ENCODE measurements around the gene SBF1. TPM values are rescaled to one million over a fixed set of nuclear protein-coding genes. Genes with fewer than 3 reads are reported as not detected.
"Not testable (repeated sequence)": the region's sequence is repeated elsewhere in the genome, so short reads cannot be mapped to it uniquely, and the experiment has no call there.

SBF1 gene
- total RNA-seq, 4 donors from 2014 or later, result 56.1 to 121 (median 86.9) TPM

DNA sequence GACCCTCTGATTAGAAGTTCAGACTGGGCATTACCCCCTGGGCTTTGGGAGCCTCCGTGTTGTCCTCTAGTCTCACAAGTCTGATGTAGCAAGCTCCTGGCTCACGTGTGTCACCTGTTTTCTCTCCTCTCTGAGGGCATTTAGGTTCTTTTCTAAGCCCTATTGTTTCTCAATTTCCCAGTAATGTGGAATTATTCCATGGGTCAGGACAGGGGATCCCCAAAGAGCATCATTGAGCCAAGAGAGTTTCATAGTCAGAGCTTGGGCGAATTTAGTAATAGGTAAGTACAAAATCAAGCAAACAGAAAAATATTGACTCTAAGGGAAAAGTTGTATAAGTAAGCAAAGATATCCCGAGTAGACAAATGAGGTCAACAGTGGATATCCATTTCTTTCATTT is 74.4 kb downstream of the SBF1 start:
- H3K27me3 ChIP-seq, result no peaks in the 10 kb centered on the region
- H3K4me3 ChIP-seq, result no peak overlapping the region
- DNase-seq (ENCODE audit: extremely low spot score), result no peak
- peaks cover 0 to 25% (median 20%) of the 10 kb centered on the region in 4 donors for H3K36me3 ChIP-seq
- WGBS, result 92% methylated on average over 4 of the region's 4 CpGs
- H3K27ac ChIP-seq (replicated peaks in 1 of 4), result peak overlapping the region; percentile 40 to 65 (median 52)
- intact Hi-C loops (cut with DNase I), result no loop called here
- H3K4me1 ChIP-seq, result peaks cover 18 to 34% (median 30%) of the 10 kb centered on the region in 4 donors
- no peaks in the 10 kb centered on the region for H3K9me3 ChIP-seq
- TF ChIP-seq EP300 (IDR thresholded peaks at IDR 0.05) (no peak), POLR2A (IDR thresholded peaks at IDR 0.05; ENCODE audit: low read depth) (no peak), POLR2AphosphoS5 (IDR thresholded peaks at IDR 0.05) (no peak)
- TF ChIP-seq, protein P1, sequence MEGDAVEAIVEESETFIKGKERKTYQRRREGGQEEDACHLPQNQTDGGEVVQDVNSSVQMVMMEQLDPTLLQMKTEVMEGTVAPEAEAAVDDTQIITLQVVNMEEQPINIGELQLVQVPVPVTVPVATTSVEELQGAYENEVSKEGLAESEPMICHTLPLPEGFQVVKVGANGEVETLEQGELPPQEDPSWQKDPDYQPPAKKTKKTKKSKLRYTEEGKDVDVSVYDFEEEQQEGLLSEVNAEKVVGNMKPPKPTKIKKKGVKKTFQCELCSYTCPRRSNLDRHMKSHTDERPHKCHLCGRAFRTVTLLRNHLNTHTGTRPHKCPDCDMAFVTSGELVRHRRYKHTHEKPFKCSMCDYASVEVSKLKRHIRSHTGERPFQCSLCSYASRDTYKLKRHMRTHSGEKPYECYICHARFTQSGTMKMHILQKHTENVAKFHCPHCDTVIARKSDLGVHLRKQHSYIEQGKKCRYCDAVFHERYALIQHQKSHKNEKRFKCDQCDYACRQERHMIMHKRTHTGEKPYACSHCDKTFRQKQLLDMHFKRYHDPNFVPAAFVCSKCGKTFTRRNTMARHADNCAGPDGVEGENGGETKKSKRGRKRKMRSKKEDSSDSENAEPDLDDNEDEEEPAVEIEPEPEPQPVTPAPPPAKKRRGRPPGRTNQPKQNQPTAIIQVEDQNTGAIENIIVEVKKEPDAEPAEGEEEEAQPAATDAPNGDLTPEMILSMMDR (IDR thresholded peaks at IDR 0.05), result no peak

DNA sequence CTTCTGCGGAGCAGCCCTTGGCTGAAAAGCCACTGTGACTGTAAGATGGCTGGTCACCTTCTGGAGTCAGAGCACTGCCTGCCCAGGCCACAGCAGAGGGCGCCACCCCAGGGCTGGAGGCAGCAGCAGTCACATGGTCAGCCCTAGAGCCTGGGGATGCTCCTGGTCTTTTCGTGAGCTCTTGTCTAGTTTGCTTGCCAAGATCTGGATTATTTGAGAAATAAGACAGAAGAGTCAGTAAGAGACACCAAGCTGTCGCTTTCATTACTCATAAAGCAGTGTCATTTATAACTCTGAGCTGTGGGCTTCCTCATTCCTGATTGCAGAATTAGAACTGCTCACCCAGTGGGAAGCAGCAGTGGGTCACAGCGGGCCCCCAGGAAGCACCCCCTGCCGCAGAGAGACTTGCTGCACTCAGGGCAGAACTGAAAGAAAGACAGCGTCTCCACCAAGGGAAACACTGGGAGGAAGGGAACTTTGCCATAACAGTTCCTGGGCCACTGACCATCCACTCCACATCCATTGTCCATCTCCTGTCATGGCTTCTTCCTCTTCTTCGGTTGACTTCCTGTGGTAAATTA is 75.0 kb downstream of the SBF1 start:
- no peak for DNase-seq (ENCODE audit: extremely low spot score)
- Histone ChIP-seq H3K36me3 (peaks cover 5 to 31% (median 25%) of the 10 kb centered on the region in 4 donors), H3K4me1 (peaks cover 18 to 34% (median 30%) of the 10 kb centered on the region in 4 donors)

DNA sequence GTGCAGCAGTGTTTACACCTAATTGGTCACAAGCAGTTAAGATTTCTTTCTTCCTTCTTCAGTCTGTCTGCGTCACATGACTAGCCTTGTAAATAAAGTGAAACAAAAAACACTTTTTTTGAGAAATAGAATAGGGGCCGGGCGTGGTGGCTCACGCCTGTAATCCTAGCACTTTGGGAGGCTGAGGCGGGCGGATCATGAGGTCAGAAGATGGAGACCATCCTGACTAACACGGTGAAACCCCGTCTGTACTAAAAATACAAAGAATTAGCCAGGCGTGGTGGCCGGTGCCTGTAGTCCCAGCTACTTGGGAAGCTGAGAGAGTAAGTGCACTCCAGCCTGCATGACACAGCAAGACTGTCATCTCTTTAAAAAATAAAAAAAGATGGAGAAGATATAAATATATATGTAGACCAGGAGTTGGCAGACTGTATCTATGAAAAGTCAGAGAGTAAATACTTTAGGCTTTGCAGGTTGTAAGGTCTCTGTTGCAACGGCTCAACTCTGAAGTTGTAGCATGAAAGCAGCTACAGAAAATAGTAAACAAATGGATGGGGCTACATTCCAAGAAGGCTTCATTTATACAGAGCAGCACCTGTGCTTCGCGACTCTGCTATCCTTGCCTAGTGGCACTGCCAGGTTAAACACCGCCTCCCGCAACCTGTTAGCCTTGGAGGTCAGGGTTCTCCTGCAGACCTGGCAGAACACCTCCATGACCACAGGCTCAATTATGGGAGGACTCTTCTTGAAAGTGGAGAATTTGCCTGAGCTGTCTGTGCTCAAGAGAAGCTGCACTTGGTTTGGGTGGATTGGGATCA is 75.8 kb downstream of the SBF1 start:
- no peak for TF ChIP-seq POLR2A (IDR thresholded peaks at IDR 0.05; ENCODE audit: low read depth)
- TF ChIP-seq, protein P1 (IDR thresholded peaks at IDR 0.05), result no peak
- no peak for TF ChIP-seq POLR2AphosphoS5 (IDR thresholded peaks at IDR 0.05)
- no peak for TF ChIP-seq EP300 (IDR thresholded peaks at IDR 0.05)
- WGBS, result 69% methylated on average over 15 of the region's 15 CpGs
- Histone ChIP-seq H3K27ac (replicated peaks in 1 of 4) (peak overlapping the region; percentile 40 to 65 (median 52)), H3K9me3 (no peaks in the 10 kb centered on the region), H3K36me3 (peaks cover 9 to 37% (median 32%) of the 10 kb centered on the region in 4 donors), H3K4me3 (no peak overlapping the region), H3K4me1 (peaks cover 15 to 31% (median 29%) of the 10 kb centered on the region in 4 donors), H3K27me3 (no peaks in the 10 kb centered on the region)
- intact Hi-C loops (cut with DNase I), result no loop called here
- DNase-seq (ENCODE audit: extremely low spot score), result no peak

More for the DNA sequence above, 75.0 kb downstream of the SBF1 start:
- Histone ChIP-seq H3K4me3 (no peak overlapping the region), H3K27ac (replicated peaks in 1 of 4) (peak overlapping the region; percentile 40 to 65 (median 52)), H3K27me3 (no peaks in the 10 kb centered on the region), H3K9me3 (no peaks in the 10 kb centered on the region)
- intact Hi-C loops (cut with DNase I), result no loop called here
- TF ChIP-seq, protein P1 (IDR thresholded peaks at IDR 0.05), result peak in 2 of 3 experiments; percentile 21 to 37
- TF ChIP-seq POLR2AphosphoS5 (IDR thresholded peaks at IDR 0.05), result no peak
- 65% methylated on average over 7 of the region's 8 CpGs for WGBS

DNA sequence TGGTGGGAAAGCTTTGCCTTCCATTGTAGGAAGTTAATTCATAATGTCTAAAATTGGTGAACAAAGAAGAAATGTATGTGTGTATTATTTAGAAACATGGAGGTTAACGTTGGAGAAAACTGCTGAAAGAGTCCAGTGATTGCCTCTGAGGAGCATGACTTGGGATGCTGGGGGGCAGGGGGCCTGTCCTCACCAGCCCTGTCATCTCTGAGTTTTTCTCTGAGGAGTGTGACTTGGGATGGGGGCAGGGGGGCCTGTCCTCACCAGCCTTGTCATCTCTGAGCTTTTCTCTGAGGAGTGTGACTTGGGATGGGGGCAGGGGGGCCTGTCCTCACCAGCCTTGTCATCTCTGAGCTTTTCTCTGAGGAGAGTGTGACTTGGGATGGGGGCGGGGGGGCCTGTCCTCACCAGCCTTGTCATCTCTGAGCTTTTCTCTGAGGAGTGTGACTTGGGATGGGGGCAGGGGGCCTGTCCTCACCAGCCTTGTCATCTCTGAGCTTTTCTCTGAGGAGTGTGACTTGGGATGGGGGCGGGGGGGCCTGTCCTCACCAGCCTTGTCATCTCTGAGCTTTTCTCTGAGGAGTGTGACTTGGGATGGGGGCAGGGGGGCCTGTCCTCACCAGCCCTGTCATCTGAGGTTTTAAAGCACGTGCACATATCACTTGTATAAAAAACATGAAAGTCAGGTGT is 77.3 kb downstream of the SBF1 start:
- Histone ChIP-seq H3K36me3 (peaks cover 9 to 45% (median 36%) of the 10 kb centered on the region in 4 donors), H3K4me1 (peaks cover 6 to 20% (median 17%) of the 10 kb centered on the region in 4 donors)
- DNase-seq (ENCODE audit: extremely low spot score); H3K27ac ChIP-seq (replicated peaks in 1 of 4); H3K4me3 ChIP-seq; H3K9me3 ChIP-seq; intact Hi-C loops (cut with DNase I); H3K27me3 ChIP-seq: not testable (repeated sequence)
- WGBS, result 66% methylated on average over 2 of the region's 4 CpGs

Measured in esophagus muscularis mucosa (tissue), 4 donors.